NCI-H526 treated with DMSO at 0.1 percent for 48 hours (cell line): ENCODE data around the gene WRAP53.

Experiments used
- DNase-seq: peaks from one replicate; lab custom pipeline; 2025; lab: John Stamatoyannopoulos, UW

Gene WRAP53

DNA sequence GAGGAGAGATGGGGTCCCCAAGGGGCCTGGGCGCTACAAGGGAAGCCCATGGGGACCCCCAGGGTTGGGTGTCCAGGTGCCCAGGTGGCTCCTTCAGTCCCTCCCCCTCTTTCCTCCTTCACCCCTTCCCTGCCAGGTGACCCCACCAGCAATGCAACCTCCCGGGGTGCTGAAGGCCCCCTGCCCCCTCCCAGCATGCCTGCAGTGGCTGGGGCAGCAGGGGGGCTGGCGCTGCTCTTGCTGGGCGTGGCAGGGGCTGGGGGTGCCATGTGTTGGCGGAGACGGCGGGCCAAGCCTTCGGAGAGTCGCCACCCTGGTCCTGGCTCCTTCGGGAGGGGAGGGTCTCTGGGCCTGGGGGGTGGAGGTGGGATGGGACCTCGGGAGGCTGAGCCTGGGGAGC is 20.8 kb downstream of the WRAP53 start:
- DNase-seq, result no peak

DNA sequence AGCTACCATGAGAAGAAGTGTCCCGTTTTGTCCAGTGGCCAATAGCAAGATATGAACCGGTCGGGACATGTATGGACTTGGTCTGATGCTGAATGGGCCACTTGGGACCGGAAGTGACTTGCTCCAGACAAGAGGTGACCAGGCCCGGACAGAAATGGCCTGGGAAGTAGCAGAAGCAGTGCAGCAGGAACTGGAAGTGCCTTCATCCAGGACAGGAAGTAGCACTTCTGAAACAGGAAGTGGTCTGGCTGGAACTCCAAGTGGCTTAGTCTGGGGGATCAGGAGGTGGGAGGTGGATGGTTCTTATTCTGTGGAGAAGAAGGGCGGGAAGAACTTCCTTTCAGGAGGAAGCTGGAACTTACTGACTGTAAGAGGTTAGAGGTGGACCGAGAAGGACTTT is 22.0 kb downstream of the WRAP53 start:
- no peak for DNase-seq

DNA sequence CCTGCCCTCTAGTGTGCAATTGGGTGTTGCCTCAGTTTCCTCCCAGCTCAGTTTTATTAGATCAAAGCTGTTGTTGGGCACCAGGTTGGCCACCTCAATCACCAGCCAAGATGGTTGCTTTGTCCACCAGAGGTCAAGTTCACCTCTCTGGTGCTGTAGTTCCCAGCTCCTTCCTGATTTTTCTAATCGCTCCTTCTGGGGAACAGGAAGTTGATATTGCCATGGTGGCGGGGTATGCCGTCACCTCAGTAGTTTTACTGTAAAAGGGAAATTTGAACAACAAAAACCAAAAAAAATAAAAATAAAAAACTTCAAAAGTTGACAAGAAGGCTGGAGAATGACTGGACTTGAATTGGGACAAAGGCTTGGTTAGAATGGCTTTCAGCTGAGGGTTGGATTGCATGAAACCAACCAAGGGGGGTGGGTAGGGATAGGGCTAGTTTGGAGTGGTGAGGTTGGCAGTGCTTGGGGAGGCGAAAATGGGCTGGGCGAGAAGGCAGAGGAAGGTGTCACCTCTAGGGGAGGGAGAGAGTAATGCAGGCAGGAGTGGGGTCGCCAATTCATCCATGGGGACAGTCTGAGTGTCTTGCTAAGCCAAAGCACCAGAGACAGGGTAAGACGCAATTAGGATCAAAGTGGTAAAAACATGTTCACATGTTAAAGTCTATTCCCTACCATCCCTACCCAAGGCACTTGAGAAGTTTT is 22.9 kb downstream of the WRAP53 start:
- DNase-seq, result no peak

GRCh38 chr17:7712111-7712771 is 24.0 kb downstream of the WRAP53 start:
- no peak for DNase-seq

DNA sequence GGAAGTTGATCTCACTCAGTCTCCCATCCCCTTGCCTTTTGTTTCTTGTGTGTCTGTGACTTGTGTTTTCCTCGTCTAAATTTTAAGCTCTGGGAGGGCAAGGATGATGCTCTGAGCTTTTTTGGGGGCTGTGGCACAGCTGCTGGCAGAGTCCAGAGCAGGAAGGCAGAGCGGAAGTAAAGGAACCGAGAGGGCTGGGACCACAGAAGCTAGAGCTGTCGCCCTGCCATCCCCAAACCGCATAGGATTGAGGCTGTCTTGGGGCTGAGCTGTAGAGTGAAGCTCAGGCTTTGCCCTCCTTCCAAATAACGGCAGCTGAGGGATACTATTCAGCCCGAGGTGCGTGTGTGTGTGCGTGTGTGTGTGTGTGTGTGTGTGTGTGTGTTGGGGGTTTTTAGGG is 25.5 kb downstream of the WRAP53 start:
- DNase-seq, result no peak

- DNase-seq, result no peak
Observed at GRCh38 chr17:7714721-7715594, 26.7 kb downstream of the WRAP53 start.

GRCh38 chr17:7715936-7716886 is 27.9 kb downstream of the WRAP53 start:
- DNase-seq, result no peak

GRCh38 chr17:7716901-7717755 is 28.9 kb downstream of the WRAP53 start, which contains the start of gene DNAH2:
TSS of gene DNAH2 (plus strand) at chr17:7717744. CDS start at chr17:7719735, 1,991 bp downstream.
- DNase-seq, result peak; percentile 76

DNA sequence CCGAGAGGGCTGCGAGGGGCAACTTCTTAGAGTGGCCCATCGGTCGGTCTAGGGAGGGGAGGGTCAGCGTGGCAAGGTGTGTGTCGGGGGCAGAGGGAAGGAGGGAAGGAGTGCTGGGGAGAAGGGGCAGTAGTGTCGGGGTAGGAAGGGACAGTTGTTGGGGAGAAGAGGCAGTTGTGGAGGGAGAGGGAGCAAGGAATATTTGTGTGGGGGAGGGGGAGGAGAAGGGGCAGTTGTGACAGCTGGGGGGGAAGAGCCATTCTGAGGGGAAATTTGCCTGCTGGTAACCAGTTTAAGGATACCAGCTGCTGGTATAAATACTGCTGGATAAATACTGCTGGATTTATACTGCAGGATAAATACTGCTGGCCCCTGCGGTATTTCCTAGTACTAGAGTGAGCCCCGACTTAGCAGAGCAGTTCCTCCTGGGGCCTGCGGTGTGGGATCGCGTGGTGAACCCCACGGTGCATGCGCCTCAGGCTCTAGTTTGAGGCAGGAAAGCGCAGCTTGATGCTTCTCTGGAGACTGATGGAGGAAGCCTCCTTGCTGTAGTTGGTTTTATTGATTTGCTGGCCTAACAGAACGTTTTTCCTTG is 29.6 kb downstream of the WRAP53 start:
- no peak for DNase-seq

- DNase-seq, result no peak
Observed at GRCh38 chr17:7719661-7720060, 31.4 kb downstream of the WRAP53 start.

DNA sequence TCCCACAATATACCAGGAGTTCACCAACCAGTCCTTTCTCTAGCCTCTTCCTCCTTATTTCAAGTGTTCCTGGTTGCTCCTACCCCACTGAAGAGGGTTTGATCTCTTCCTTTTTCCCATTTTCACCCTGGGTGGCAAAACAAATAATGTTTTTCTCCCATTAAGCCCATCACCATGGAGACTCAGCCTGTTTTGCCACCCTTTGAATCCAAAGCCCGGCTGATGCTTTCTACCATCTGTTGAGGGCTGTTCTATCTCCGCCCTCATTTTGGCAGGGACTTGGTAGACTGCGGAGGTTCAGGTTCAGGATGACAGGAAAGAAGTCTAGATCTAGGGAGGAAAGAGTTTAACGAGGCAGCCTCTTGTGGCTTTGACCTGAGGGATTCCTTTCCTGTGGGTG is 31.8 kb downstream of the WRAP53 start:
- no peak for DNase-seq

DNA sequence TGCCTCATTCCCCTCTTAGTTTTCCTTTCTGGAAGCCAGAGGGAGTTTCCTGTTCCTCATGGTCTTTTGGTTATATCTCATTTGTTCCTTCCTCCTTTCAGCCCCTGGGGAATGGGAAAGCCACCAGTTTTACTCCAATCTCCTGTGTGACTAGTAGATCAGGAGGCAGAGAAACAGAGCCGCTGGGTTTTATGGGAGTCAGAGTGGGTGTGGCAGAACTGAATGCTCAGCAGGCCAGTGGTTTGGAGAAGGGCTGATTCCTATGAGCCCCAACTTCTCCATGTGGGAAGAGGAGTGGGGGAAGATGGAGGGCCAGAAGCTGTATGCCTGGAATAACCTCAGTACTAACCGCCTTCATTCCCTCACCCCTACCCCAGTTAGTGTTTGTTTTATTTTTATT is 33.3 kb downstream of the WRAP53 start:
- DNase-seq, result no peak

GRCh38 chr17:7727886-7728285 is 39.6 kb downstream of the WRAP53 start:
- no peak for DNase-seq

DNA sequence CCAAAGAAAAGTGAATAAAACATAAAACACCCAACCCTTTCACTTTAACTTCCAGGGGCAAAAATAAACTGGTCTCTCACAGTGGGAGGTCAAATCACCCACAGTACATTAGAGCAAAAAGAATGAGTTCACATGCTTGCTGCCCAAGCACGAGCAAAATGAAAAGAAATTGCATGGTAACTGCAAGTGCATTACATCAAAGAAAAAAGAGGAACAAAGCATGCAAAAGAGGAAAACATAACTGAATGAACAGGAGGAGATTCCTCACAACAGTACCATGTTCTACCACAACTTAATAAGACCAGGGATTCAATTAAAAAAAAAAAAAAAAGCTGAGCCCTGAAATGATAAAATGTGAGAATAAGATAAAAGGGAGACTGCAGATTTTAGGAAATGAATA is 41.5 kb downstream of the WRAP53 start:
- DNase-seq, result no peak

- no peak for DNase-seq
Observed at GRCh38 chr17:7732981-7733539, 44.8 kb downstream of the WRAP53 start.

- DNase-seq, result no peak
Observed at GRCh38 chr17:7737601-7738000, 49.3 kb downstream of the WRAP53 start.

DNA sequence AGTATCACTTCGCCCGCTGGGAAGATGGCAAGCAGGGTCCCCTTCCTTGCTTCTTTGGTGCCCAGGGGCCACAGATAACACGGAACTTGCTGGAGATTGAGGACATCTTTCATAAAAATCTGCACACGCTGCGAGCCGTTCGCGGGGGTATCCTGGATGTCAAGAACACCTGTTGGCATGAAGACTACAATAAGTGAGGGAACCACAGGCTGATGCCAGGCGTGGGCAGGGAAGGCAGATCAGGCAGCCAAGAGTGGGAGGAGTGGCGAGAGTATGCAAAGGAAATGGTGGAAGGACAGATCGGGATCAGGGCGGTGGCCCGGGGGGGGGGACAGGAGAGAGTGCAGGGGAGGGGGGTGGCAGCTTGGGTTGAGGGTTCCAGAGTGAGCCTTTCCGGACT is 51.5 kb downstream of the WRAP53 start:
- no peak for DNase-seq

- no peak for DNase-seq
Observed at GRCh38 chr17:7740481-7741001, 52.3 kb downstream of the WRAP53 start.

DNA sequence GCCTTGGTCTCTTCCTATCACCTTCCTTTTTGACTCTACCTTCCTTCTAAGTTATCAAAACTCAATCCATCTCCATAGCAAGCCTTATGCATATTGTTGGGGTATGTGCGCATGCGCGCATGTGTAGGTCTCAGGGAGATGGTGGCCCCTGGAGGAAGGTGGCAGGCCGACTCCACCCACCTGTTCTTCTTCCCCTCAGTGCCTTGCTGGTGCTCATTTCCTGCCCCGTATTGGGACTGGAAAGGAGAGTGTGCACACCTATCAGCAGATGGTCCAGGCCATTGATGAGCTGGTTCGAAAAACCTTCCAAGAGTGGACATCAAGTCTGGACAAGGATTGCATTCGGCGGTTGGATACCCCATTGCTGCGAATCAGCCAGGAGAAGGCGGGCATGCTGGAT is 54.5 kb downstream of the WRAP53 start:
- no peak for DNase-seq

- no peak for DNase-seq
Observed at GRCh38 chr17:7744416-7744815, 56.1 kb downstream of the WRAP53 start.
